Effector CD8-positive, alpha-beta T cell (primary cell): Measurements from ENCODE around the gene HDHD5.

Source experiments
- DNase-seq: peaks from one replicate; lab custom pipeline; 2025; lab: John Stamatoyannopoulos, UW

HDHD5 gene

DNA sequence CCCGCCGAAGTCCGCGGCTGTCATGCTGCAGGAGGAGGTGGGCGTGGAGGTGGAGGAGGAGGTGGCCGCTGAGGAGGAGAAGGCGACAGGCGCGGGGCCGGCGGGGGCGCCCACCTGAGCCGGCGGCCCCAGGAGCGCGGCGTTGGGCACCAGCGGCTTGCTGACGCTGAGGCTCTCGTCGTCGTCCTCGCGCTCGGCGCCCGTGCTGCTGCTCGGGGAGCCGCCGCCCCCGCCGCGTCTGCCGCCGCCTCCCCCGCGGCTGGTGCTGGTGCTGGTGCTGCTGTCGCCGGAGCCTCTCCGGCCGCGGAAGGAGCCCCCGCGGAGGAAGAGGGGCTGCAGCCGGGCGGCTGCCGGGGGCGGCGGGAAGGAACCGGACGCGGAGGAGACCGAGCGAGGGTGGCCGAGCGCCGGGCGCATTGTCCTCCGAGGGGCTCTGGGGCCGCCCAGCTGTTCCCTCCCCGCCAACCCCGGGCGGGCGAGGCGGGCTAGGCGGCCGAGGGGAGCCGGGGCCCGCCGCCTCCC is 38.3 kb downstream of the HDHD5 start:
- DNase-seq, result no peak

- peak; percentile 31 for DNase-seq
These were observed 38.8 kb downstream of the HDHD5 start for GRCh38 chr22:17120281-17120680.

DNA sequence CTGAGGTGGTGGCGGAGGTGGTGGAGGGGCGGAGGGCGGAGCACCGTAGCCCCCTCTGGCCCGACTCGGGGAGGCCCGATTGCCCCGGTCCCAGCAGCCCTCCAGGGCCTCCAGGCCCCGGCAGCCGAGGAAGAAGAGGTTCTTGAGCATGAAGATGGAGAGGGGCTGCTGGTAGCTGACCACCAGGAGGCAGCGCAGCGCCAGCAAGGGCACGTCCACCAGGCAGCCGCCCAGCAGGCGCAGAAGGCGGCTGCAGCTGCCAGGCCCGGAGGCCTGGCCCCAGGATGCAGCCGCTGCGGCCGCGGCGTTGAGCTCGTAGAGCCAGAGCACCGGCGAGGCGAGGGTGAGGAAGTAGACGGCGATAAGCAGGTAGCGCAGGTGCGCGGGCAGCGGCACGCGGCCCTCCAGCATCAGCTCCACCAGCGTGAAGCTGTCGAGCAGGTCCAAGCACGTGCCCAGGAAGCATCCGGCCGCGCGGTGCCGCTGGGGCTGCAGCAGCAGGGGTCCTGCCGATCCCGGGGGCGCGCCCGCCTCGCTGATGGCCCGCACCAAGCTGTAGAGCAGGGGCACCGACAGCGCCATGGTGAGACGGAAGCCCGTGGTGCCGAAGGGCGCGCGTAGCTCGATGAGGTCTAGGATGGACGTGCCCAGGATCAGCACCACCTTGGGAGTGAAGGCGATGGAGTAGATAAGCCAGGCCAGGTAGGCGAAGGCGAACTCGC is 39.4 kb downstream of the HDHD5 start:
- no peak for DNase-seq

DNA sequence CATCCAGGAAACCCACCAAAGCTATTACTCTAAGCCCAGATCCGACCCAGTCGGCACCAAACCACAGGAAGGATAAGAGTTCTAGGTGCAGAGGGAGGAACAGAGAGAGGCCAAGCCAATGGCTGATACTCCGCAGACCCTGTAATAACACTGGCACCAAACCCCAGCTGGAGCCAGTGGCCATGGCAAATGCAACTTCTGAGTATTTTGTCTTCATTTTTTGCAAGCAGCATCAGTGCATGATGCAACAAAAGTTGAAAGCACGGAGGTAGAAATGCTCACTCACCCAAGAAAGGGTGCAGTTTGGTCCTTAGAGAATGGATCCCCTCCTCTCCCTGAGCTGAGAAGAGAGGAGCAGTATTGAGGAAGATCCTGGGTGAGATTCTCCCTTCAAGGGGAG is 40.7 kb downstream of the HDHD5 start:
- no peak for DNase-seq

DNA sequence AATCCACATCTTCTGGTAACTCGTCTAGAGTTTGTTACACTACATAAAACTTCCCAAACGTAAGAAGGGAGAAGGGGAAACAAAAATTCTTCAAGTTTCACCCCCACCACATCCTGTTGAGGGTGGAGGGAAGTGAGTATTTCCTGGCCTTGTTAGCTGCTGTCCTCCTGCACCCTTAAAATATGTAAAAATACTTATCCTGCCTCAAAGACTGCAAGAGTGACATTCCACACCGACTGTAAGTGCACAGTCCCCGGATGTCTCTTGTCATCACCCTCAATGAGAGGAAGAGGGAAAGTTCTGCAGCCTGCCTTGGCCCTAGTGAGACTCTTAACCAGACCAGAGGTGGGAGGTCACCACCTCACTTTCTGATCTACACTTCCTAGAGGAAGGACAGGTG is 41.2 kb downstream of the HDHD5 start:
- DNase-seq, result no peak

GRCh38 chr22:17117400-17117799 is 41.7 kb downstream of the HDHD5 start:
- no peak for DNase-seq

- DNase-seq, result no peak
These were observed 42.3 kb downstream of the HDHD5 start for GRCh38 chr22:17116572-17117330.

DNA sequence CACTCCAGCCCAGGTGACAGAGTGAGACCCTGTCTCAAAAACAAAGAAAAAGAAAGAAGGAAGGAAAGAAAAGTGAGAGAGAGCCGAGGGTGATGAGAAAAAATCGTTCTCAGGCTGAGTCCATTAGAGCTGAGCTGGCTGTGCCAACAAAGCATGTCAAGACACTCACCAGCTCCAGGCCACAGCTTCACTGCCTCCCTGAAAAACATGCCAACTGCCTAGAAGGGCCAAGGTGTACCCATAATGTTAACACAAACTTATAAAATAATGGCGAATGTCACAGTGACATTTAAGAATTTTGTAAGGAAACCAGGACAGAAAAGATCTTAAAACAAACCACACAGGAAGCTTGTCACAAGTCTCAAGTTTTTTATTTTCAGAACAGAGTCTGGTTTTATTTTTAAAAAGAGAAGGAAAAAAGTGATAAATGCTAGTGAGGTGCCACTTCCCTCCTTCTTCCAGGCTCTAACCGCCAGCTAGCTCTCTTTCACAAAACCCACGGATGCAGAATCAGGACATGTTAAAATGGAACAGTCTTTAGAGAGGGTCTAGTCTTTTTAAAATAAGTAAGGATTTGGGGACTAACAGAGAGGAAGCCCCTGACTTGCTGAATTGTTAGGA is 43.0 kb downstream of the HDHD5 start:
- no peak for DNase-seq

GRCh38 chr22:17115236-17115635 is 43.8 kb downstream of the HDHD5 start:
- no peak for DNase-seq

DNA sequence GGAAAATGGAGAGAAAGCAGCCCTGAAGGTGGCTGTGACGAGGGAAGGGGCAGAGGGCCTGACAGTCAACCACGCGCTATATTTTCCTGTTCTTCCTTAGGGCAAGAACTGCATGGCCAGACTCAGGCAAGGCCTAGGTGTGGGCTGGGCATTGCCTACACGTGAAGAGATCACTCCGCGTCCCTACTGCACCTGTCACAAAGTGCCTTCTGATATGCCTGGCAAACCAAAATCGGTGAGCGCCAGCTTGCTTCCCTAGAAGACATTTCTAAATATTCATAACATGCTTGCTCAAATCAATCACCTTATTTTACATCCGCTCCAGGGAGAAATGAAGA is 44.2 kb downstream of the HDHD5 start:
- DNase-seq, result no peak

- no peak for DNase-seq
These were observed 44.7 kb downstream of the HDHD5 start for GRCh38 chr22:17114173-17114897.

GRCh38 chr22:17113600-17113999 is 45.5 kb downstream of the HDHD5 start:
- DNase-seq, result no peak

DNA sequence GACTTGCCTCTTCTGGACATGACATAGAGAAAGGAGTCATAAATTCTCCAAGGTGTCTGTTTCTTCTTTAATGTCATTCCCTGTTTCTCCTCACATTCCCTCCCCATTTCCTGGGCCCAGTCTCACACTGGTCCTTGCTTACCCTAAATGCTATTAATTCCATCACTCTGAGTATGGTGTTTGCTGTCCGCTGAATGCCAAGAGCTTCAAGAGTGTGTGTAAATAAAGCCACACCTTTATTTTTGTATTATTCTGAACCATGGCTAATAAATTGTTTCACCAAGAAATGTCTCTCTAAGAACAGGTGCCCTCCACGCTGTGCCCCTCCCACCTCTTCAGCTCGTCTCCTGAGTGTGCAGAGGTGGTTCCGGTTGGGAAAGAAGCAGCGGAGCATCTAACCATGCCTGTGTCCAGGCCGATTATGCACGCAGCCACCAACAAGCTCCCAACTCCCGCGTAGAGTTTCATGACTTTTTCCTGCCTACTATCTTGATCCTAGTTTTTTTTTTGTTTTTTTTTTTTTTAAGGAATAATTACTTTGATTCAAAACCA is 46.5 kb downstream of the HDHD5 start:
- no peak for DNase-seq

DNA sequence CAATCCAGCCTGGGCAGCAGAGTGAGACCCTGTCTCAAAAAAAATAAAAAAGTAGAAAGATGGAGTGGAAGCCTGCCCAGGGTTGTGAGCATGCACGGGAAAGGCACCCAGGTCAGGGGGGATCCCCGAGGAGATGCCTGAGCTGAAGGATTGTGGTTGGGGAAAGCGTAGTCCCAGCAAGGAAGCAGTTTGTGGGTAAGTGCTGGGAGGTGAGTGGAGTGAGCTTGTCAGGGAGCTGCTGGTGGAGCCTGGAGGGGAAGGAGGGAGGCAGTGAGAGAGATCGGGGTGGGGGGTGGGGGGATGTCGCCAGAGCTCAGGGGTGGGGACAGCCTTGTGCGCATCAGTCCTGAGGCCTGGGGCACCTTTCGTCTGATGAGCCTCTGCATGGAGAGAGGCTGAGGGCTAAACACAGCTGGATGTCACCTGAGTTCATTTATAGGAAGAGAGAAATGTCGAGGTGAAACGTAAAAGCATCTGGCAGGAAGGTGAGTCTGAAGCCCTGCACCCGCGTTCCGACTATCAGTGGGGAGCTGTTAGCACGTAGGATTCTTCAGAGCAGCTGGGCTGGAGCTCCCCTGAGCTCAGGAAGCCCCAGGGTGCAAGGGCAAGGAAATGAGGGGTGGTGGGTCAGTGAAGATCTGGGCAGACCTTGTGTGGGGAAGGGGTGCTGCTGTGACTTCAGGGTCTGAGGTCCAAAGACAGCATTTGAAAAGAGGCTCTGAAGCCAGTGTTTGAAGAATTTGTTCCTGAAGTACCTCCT is 48.1 kb downstream of the HDHD5 start:
- DNase-seq, result no peak

DNA sequence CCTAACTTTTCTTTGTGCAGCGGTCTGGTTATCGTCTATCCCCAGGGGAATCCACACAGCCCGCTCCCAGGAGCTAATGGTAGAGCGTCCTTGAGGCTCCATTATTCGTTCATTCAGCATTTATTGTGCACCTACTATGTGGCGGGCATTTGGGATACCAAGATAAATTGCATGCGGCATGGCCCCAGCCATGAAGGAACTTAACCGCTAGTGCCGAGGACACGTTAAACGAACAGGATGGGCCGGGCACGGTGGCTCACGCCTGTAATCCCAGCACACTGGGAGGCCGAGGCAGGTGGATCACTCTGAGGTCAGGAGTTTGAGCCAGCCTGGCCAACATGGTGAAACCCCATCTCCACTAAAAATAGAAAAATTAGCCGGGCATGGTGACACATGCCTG is 49.1 kb downstream of the HDHD5 start:
- no peak for DNase-seq

GRCh38 chr22:17109113-17109865 is 49.8 kb downstream of the HDHD5 start:
- DNase-seq, result no peak

DNA sequence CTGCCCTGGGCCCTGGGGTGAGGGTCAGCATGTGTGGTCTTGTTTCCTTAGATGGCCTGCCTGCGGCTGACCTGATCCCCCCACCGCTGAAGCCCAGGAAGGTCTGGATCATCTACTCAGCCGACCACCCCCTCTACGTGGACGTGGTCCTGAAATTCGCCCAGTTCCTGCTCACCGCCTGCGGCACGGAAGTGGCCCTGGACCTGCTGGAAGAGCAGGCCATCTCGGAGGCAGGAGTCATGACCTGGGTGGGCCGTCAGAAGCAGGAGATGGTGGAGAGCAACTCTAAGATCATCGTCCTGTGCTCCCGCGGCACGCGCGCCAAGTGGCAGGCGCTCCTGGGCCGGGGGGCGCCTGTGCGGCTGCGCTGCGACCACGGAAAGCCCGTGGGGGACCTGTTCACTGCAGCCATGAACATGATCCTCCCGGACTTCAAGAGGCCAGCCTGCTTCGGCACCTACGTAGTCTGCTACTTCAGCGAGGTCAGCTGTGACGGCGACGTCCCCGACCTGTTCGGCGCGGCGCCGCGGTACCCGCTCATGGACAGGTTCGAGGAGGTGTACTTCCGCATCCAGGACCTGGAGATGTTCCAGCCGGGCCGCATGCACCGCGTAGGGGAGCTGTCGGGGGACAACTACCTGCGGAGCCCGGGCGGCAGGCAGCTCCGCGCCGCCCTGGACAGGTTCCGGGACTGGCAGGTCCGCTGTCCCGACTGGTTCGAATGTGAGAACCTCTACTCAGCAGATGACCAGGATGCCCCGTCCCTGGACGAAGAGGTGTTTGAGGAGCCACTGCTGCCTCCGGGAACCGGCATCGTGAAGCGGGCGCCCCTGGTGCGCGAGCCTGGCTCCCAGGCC is 50.6 kb downstream of the HDHD5 start:
- no peak for DNase-seq

- no peak for DNase-seq
These were observed 51.6 kb downstream of the HDHD5 start for GRCh38 chr22:17107547-17107810.

DNA sequence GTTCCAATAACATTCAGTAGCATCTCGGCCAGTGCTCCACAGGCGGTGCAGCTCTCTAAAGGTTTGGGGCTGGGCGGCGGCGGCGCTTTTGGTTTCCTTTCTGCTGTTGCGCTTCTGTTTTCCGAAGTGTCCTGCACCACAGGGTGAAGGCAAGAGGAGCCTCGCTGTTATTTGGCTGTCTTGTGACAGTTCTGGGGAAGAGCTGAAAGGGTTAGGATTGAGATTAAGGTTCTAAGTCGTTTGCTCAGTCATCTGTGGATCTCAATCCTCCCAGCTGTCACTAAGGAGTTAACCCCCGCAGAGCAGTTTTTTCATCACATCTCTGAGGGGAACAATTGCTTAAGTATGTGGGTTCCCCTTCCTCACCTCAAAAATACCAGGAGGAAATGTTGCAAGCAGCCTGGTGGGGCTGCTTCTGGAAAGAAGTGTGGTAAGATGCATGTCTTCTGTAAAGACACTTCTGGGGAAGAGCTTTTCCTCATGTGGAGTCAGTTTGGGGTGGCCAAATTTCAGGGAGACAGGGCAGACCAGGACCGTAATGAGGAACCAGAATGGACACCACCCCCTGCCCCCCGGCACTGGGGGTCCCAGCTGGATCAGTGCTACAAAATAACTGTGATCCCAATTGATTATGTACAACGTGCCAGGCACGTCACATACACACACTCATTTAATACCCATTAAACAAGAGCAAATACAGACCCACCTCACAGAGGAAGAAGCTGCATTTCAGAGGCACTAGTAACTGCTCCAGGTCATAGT is 52.1 kb downstream of the HDHD5 start:
- DNase-seq, result no peak
